Fibroblast of the conjunctiva (primary cell): ENCODE results near the gene BGLAP.

Experiments used
- DNase-seq: peaks from one replicate; pipeline ENCODE4 v3.0.0-alpha.2; 2010; ENCODE audit warnings: low read depth

BGLAP gene

DNA sequence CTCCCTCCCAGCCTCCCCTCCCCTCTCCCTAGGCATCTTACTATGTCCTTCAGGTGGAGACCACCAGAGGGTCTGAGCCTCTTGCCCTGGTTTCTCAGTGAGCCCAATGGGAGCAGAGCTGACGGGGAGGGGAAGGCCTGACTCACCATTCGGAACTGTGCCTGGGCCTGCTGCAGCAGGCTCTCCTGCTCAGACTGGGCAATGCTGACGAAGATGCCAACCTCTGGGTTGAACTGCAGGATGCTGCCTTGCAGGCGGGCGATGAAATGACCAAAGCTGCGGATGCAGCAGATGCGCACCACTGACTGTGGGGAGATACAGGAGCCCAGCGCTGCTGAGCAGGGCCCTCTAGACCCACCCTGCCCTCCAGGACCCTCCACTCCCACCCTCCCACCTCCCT, 16.9 kb downstream of the BGLAP start:
- no peak for DNase-seq

DNA sequence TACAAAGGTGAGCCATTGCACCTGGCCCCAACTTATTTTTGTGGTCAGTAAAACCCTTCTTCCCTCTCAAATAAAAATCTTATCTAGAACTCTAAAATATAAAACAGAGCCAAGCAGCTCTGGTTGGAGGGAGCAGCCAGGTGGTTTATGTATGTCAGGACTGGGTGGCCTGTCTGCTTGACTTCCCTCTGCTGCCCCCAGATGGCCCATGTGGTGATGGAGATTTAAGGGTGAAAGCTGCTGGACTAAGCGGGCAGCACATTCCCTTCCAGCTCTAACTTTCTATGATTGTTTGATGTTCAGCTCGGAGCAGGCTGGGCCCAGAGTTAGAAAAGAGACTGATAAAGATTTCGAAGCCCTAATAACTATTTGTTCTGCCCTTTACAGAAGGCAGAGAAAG, 17.8 kb downstream of the BGLAP start:
- DNase-seq, result no peak

DNA sequence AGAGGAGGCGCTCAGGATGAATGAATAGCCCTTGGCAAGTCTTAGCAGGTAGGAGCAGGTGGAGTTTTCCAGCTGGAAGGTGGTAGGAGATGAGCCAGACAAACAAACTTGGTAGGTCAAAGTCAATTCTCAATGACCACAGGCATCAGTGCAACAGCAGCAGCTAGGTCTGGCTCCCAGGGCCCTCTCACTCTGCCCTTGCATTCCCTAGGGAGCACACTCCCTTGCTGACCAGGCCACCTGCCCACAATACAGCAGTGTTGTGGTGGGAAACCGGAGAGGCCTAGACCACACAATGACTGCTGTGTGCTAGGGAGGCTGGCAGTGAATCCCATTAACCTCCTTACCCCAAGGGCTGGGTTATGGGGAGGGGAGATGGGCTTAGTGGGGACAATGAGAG, 18.9 kb downstream of the BGLAP start:
- DNase-seq, result no peak

DNA sequence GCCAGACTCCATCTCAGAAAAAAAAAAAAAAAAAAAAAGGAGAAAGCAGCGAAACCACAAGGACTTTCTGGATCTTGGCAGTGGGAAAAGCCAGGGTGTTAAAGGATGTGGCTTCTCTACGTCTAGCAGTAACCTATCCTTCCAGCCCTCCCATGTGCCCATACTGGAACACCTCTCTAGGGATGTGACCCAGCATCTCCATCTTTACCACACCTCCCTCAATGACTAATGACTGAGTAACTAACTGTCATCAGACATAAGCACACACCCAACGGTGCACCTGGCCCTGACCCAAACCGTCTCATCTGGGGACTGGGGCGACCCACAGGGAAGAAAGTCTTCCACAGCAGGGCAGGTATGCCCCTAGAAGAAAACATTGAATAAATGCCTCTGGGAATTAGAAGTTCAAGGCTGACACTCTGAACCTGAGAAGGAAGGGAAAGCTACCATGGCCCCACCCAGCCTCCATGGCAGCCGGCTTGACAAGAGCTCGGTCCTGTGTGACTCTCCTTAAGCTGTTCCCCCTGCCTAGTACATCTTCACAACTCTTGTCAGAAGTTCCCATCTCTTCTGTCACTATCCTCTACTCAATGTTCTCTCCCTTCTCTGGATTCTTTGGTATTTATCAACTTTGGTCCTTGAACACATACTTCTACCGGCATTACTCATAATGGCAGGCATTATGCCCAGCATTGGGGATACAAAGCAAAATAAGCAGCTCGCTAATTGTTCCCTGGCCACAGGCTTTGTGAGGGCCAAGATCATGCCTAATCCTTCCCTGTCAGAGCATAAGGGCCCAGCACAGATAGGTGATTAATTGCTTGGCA, 20.7 kb downstream of the BGLAP start:
- DNase-seq, result peak; percentile 63

DNA sequence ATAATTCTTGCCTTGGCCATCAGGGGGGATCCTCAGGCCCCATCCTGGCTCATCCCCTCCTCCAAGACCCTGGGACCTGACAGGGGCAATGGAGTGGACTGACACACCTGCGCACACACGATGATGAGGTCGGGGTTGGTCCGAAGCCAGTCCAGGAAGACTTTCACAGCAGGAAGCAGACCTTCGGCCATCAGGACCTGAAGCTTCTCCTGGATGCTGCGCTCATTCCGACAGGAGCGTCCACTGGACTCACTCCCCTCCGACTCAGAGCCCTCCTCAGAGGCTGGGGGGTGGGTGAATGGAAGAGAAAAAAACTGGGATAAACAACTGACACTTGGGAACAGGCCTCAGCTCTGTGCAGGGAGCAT, 21.3 kb downstream of the BGLAP start:
- no peak for DNase-seq

DNA sequence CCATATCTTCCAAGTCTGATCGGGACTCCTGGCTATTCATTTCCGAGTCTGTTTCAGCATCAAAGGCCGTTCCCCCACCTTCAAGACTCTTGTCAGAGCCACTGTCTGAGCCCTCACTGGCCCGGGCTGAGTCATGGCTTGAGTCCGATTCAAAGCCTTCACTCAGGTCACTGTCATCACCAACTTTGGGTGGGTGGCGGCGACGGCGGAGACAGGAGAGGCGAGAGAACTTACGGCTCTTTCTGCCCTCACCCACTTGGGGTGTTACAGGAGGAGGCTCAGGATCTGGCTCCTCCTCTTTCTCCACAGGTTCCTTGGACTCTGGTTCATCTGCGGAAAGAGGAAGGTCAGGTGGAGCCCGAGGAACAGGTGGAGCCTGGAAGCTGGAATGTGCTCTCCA, 24.1 kb downstream of the BGLAP start:
- no peak for DNase-seq

DNA sequence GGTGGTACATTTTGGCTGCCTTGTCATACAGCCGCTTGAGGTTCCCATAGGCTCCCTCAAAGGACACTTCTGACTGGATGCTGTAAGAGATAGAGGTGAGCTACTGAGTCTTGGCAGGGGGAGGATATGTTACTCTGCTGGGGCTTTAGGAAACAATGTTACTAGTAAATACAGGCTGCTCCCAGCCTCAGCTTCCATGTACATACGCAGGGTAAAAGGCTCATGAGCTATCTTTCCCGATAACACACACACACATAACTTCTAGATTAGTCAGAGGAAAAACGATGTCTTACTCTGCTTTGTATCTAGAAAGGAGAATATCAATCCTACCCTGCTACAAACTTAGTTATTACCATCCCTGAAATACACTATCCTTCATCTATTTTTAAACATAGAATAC, 26.4 kb downstream of the BGLAP start:
- no peak for DNase-seq

DNA sequence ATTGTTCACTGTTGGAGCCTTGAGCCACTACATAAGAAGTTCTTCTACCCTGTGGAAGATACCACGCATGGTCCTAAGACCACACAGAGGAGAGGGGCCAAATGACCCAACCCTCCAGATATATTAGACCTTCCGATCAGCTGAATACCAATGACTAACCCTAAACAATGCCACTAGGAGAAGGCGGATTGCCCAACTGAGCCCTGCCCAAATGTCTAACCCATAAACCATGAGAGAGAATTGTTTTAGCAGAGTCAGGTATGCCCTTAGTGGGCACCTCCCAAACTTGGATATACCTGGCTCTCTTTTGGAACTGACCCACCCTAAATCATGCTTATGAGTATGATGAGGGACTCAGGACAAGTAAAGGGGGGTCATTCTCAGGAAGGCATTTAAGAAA, 28.3 kb downstream of the BGLAP start:
- DNase-seq, result no peak

DNA sequence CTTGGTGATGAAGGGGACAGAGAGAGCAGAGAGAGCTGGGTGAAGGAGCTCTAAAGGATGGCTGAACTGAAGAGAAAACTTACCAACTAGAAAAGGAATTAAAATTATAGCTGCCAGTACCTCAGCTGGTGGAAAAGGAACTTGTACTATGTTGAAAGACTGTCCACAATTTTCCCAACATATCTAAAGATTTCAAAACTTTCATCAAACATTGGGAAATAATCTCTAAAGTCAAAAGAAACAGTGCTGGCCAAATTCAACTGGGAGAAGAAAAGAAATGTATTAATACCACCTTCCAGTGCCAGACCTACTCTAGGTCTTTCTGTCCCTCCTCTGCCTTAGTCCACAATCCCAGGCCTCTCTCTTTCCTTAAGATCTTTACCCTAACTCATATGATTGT, 34.5 kb downstream of the BGLAP start:
- no peak for DNase-seq

DNA sequence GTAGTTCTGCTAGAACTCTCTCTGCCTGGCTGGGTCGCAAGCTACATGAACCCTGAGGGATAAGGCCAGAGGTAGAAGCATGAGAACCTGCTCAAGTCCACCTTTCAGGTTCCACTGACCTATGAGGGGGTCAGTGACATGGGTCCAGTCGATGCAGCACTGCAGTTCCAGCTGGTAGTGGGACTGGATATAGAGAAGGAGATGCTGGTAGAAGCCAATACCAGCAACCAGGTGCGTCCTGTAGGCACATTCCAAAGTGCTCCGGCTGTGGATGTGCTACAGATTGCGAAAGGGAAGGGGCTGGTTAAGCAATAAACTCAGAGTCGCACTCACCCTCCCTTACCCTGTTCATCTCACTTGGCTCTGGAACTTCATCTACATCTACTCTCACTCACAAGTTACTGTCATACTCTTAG, 35.0 kb downstream of the BGLAP start:
- DNase-seq, result no peak

DNA sequence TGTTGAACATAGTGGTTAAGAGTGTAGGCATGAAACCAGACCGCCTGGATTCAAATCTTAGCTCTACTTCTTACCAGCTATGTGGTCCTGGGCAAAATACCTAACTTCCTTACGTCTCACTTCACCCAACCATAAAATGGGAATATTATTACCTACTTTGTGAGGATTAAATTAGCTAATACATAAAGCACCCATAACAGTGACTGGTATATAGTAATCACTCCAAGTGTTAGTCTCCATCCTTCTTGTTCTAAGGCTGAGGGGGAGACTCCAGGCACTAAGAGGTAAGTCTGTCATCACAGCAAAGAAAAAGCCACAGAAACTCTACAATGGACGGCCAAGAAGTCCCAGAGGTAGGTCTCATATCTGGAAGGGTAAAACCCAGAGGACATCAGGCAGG, 37.9 kb downstream of the BGLAP start:
- no peak for DNase-seq

DNA sequence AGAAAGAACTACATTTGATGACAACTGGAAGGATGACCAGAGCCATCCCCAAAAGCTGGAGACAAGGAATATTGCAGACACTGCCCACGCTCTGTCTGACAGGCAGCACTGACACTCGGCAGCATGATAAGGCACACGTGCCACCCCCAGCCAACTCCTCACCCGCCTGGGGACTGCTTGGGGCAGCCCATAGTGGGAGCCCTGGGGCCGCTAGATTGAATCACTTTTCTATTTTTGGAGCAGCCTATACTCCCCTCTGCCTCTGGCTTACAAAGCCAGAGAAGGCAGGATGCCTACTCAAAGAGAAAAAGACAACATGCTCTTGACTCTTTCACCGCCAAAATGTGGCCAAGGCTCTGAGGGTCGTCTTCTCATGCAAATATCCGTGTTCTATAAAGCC, 39.3 kb downstream of the BGLAP start:
- DNase-seq, result no peak

DNA sequence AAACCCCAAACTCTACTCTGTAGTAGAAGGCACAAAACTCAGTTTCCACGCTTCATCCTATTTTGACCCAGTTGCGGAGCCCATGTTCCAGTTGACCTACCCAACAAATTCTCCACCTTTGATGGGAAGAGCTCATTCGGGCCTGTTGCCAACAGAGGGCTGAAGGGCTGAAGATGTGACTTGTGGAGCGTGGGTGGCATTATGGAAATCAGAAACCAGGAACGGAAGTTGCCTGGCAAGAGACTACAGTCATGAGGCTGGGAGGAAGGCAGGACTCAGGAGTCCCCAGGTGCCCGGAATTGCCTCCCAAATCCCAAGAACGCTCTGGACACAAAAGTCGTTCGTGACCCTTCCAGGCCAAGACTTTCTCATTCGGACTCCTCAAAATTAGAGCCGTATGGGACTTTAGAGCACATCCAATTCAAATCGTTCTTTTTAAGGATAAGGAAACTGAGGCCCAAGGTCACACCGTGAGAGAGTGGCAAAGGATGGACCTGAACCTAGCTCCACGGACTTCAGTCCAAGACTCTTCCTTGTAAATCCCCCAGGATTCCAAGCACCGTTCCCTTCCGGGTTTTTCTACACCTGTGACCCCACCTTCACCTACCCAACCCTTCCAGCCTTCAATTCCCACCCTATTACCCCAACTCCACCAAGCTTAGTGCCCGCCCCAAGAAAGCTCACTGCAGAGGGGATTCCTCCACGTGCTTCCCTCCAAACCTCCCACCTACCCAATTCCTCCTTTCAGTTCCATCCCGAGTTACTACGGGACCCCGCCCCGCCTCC, 39.9 kb downstream of the BGLAP start:
- no peak for DNase-seq

DNA sequence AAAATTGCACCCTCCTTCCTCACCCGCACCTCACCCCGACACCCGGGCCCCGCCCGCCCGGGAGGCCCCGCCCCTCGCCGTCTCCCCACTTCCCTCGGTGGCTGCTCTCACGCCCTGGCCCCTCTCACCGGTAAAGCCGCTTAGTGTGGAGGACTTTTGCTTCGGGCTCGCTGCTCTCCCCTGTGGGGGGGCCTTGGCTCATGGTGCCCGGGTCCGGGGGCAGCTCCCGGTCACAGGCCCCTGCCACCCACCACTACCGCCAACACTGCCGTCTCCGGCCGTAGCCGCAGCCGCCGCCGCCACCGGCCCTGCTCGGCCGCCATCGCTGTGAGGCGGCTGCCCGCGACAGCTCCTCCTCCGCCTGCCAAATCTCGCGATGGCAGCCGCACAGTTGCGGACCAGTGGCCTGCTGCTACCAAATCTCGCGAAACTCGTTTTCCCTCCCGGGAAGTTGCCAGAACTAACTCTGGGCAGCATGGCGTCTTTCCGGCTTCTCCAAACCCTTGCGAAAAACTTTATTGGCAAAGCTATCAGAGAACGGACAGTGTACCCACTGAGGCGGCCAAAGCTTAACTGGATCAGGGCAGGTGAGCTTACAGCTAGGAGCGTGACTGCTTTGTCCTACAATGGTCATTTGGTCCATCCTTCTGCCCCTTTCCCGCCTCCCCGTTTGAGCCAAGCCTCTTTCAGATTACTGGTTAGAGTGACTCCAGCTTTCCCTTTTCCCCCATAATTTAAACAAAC, 40.7 kb downstream of the BGLAP start, which contains the start of gene SMG5:
TSS of gene SMG5 (minus strand) at position 347 of the 744 bp plus-strand sequence. CDS start at position 202, 145 bp downstream.
- peak; percentile 98 for DNase-seq

DNA sequence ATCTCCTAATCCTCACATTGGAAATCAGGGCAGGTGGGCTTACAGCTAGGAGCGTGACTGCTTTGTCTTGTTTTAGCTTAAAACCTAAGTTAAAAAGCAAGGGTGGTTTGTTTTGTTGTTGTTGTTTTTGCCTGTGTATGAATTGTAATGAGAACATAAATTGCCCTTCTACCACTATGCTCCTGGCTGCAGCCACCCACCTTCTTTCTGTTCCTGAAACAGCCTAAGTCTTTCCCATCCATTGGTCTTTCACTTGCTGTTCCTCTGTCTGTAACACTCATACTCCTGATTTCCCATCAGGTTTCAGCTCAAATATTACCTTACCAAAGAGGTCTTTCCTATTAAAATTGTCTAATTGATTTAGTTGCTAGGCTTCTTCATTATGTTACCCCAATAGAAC, 41.5 kb downstream of the BGLAP start:
- DNase-seq, result no peak

DNA sequence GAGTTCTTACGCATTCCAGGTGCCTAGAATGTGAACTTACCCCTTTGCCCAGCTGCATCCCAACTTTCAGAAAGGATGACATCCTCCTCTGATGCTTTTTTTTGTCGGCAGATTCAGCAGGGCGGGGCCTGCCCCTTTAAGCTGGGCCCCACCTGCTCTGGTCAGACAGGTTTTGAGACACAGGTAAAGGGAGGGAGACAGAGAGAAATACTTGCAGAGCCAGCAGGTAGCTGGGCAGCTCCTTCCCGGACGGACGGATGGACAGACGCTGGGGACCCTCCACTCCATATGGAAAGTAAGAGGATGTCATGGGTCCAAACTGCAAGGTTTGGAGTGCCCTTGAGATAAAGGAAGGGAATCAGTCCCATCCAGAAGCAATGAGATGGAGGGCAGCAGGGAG, 42.1 kb downstream of the BGLAP start, which contains the start of gene TMEM79:
TSS of gene TMEM79 (plus strand) at position 214 of the 400 bp plus-strand sequence. CDS start 902 bp downstream, outside the sequence.
- no peak for DNase-seq

DNA sequence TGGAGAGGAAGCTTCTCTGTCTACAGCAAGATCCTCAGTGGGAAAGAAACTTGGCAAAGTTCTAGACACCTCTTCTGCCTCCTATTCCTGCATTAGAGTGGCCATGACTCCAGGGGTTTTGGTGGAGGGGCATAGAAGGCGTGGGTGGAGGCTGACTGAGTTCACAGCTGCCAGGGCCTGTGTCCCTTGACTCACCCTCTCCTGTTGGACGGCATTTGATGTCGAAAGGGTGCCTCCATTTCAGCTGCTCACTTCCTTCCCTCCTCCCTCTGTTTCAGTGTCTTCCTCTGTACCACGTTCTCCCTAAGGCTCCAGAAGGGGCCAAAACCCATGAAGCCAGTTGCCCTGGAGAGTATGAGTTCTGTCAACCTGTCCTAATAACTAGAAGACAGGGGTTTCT, 42.8 kb downstream of the BGLAP start:
- DNase-seq, result no peak

DNA sequence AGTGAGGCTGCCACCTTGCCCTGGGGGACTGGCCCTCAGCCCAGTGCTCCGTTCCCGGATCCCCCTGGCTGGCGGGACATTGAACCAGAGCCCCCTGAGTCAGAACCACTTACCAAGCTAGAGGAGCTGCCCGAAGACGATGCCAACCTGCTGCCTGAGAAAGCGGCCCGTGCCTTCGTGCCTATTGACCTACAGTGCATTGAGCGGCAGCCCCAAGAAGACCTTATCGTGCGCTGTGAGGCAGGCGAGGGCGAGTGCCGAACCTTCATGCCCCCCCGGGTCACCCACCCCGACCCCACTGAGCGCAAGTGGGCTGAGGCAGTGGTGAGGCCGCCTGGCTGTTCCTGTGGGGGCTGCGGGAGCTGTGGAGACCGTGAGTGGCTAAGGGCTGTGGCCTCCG, 43.5 kb downstream of the BGLAP start:
- DNase-seq, result no peak

DNA sequence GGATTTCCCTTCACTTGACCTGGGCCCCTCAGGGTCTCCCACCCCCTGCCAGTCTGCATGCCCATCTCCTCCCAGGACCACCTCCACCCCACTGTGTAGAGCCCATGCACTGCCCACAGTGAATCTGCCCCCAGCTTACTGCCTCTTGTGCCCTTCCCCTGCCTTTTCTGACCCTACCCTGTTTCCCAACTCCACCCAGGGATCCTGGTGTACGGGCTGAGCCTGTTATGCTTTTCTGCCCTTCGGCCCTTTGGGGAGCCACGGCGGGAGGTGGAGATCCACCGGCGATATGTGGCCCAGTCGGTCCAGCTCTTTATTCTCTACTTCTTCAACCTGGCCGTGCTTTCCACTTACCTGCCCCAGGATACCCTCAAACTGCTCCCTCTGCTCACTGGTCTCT, 44.1 kb downstream of the BGLAP start:
- no peak for DNase-seq

DNA sequence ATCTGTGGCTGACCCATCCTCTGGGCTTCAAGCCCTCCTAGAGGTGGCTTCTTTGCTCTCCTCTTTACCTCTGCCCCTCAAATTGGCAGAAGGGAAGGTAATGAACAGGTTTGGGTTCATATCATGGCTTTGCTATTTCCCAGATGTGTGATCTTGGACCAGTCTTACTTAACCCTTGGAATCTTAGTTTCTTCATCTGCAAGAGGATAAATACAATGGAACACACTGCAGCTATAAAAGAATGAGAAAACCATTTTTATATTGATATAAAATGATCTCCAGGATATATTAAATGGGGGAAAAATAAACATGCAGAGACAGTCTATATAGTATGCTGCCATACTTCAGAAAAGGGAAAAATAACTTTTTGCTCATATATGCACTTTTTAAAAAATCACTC, 47.9 kb downstream of the BGLAP start:
- no peak for DNase-seq

DNA sequence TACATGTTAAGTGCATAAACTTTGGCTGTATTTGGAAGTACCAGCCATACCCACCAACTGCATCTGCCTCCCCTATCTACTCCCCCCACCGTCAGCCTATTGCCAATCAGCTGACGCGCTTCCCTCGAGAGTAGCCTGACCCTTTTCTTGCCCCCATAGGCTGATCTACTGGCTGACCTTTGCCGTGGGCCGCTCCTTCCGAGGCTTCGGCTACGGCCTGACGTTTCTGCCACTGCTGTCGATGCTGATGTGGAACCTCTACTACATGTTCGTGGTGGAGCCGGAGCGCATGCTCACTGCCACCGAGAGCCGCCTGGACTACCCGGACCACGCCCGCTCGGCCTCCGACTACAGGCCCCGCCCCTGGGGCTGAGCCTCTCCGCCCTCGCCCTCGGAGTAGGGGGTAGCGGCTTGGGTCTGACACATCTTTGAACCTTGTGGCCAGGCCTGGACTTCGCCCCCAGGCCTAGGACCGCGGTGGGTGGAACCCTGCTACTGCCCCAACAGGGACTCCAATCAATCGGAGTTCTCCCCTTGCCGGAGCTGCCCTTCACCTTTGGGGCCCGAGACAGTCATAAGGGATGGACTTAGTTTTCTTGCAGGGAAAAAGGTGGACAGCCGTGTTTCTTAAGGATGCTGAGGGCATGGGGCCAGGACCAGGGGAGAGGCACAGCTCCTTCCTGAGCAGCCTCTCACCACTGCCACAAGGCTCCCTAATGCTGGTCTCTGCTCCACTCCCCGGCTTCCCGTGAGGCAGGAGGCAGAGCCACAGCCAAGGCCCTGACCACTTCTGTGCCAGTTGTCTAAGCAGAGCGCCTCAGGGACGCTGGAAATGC, 49.5 kb downstream of the BGLAP start:
- peak; percentile 77 for DNase-seq
